Fibroblast of mammary gland (primary cell): ENCODE results near the gene ATOH8.

Experiments used
- DNase-seq: peaks from one replicate; pipeline ENCODE4 v3.0.0-alpha.2; 2010; ENCODE audit warnings: low read depth
- H3K4me3 ChIP-seq: 2 replicates; pipeline ENCODE4 v1.5.1; 2011; ENCODE audit warnings: low read depth, mild to moderate bottlenecking, low read length, moderate library complexity; ENCODE audit not compliant: control insufficient read depth
- CTCF ChIP-seq: conservative IDR thresholded peaks from 2 replicates; pipeline ENCODE4 v1.5.1; 2011; ENCODE audit warnings: low read depth, low read length, inconsistent platforms; ENCODE audit not compliant: control insufficient read depth, insufficient read depth

The ATOH8 gene

GRCh38 chr2:85730686-85731230, 23.0 kb upstream of the ATOH8 start:
- no peak for TF ChIP-seq CTCF
- no peak overlapping the region for H3K4me3 ChIP-seq
- no peak for DNase-seq

GRCh38 chr2:85731606-85732005, 22.2 kb upstream of the ATOH8 start:
- no peak for DNase-seq

GRCh38 chr2:85732467-85733120, 21.2 kb upstream of the ATOH8 start:
- DNase-seq, result no peak
- no peak for TF ChIP-seq CTCF
- no peak overlapping the region for H3K4me3 ChIP-seq

More at GRCh38 chr2:85731606-85732005, 22.2 kb upstream of the ATOH8 start:
- H3K4me3 ChIP-seq, result no peak overlapping the region
- no peak for TF ChIP-seq CTCF

- no peak overlapping the region for H3K4me3 ChIP-seq
- DNase-seq, result no peak
- TF ChIP-seq CTCF, result no peak
Measured at GRCh38 chr2:85733121-85733960, 20.4 kb upstream of the ATOH8 start.

- DNase-seq, result no peak
- H3K4me3 ChIP-seq, result no peak overlapping the region
Measured at GRCh38 chr2:85734015-85734414, 19.8 kb upstream of the ATOH8 start.

More at GRCh38 chr2:85734015-85734414, 19.8 kb upstream of the ATOH8 start:
- no peak for TF ChIP-seq CTCF
